ENCODE results near the gene PCGF3. TPM values are rescaled to one million over a fixed set of nuclear protein-coding genes. Genes with fewer than 3 reads are reported as not detected.
"Not testable (repeated sequence)": the region's sequence is repeated elsewhere in the genome, so short reads cannot be mapped to it uniquely, and the experiment has no call there.

The PCGF3 gene
- total RNA-seq, 4 donors from 2014 or later: 56.5 to 256 (median 97.2) TPM

DNA sequence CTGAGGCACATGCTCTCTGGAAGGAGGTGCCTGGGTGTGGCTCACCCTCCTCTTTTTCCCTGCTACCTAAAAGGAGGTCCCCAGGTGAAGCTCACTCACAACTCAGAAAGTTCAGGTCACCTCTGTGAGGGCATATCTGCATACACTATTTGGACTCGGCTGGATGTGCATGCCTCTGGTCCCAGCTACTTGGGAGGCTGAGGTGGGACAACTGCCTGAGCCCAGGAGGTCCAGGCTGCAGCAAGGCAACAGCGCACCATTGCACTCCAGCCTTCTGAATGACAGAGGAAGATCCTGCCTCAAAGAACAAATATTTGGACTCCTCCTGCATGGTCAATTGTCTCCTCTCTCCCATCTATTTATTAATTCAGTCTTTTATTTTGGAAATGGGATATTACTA is 73.9 kb downstream of the PCGF3 start:
- TF ChIP-seq EP300 (IDR thresholded peaks at IDR 0.05; ENCODE audit: low read depth) (no peak), POLR2A (IDR thresholded peaks at IDR 0.05) (no peak), POLR2AphosphoS5 (IDR thresholded peaks at IDR 0.05) (no peak)
- TF ChIP-seq, protein P1, sequence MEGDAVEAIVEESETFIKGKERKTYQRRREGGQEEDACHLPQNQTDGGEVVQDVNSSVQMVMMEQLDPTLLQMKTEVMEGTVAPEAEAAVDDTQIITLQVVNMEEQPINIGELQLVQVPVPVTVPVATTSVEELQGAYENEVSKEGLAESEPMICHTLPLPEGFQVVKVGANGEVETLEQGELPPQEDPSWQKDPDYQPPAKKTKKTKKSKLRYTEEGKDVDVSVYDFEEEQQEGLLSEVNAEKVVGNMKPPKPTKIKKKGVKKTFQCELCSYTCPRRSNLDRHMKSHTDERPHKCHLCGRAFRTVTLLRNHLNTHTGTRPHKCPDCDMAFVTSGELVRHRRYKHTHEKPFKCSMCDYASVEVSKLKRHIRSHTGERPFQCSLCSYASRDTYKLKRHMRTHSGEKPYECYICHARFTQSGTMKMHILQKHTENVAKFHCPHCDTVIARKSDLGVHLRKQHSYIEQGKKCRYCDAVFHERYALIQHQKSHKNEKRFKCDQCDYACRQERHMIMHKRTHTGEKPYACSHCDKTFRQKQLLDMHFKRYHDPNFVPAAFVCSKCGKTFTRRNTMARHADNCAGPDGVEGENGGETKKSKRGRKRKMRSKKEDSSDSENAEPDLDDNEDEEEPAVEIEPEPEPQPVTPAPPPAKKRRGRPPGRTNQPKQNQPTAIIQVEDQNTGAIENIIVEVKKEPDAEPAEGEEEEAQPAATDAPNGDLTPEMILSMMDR (IDR thresholded peaks at IDR 0.05): no peak
- H3K4me1 ChIP-seq: peaks cover 14 to 44% (median 22%) of the 10 kb centered on the region in 4 donors
- in situ Hi-C loops (cut with MboI; ENCODE audit: low pct_ligation_motif_present in 1 of 4, low pct_unique_long_range_greater_than_20kb in 1 of 4, low sequenced_read_pairs in 3 of 4): no loop called here
- 100% methylated on average over 2 of the region's 2 CpGs; no CpG with 5 or more reads in 1 of the 2 donors for WGBS, 2 donors (ENCODE audit: low coverage in 1 of 2)
- H3K27ac ChIP-seq: no peak overlapping the region
- no peak overlapping the region for H3K4me3 ChIP-seq
- no peak for DNase-seq
- intact Hi-C loops (cut with DNase I; ENCODE audit: low total_unique reads): no loop called here
- peaks cover 3% of the 10 kb centered on the region for H3K27me3 ChIP-seq
- H3K9me3 ChIP-seq: no peaks in the 10 kb centered on the region
- peaks cover 0 to 13% (median 4%) of the 10 kb centered on the region in 4 donors for H3K36me3 ChIP-seq

DNA sequence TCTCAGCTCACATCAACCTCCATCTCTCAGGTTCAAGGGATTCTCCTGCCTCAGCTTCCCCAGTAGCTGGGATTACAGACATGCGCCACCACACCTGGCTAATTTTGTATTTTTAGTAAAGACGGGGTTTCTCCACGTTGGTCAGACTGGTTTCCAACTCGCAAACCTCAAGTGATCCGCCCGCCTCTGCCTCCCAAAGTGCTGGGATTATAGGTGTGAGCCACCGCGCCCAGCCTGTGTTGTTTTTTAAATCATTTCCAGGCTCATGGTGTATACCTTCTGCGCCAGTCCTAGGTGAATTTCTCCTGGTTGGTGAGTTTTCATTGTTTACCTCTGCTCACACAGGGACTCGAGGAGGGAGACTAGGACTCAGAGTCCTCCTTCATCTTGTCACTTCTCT is 74.6 kb downstream of the PCGF3 start:
- Histone ChIP-seq H3K27ac (peak overlapping the region in 3 of 4 donors; percentile 86 to 95 (median 90)), H3K36me3 (peaks cover 0 to 11% (median 4%) of the 10 kb centered on the region in 4 donors), H3K27me3 (peaks cover 10% of the 10 kb centered on the region), H3K4me3 (peak overlapping the region in 3 of 4 donors; percentile 71 to 91 (median 87)), H3K4me1 (peaks cover 10 to 40% (median 24%) of the 10 kb centered on the region in 4 donors)
- DNase-seq; H3K9me3 ChIP-seq; in situ Hi-C loops (cut with MboI; ENCODE audit: low pct_ligation_motif_present in 1 of 4, low pct_unique_long_range_greater_than_20kb in 1 of 4, low sequenced_read_pairs in 3 of 4); intact Hi-C loops (cut with DNase I; ENCODE audit: low total_unique reads): not testable (repeated sequence)
- 69% methylated on average over 10 of the region's 10 CpGs; no CpG with 5 or more reads in 1 of the 2 donors for WGBS, 2 donors (ENCODE audit: low coverage in 1 of 2)

DNA sequence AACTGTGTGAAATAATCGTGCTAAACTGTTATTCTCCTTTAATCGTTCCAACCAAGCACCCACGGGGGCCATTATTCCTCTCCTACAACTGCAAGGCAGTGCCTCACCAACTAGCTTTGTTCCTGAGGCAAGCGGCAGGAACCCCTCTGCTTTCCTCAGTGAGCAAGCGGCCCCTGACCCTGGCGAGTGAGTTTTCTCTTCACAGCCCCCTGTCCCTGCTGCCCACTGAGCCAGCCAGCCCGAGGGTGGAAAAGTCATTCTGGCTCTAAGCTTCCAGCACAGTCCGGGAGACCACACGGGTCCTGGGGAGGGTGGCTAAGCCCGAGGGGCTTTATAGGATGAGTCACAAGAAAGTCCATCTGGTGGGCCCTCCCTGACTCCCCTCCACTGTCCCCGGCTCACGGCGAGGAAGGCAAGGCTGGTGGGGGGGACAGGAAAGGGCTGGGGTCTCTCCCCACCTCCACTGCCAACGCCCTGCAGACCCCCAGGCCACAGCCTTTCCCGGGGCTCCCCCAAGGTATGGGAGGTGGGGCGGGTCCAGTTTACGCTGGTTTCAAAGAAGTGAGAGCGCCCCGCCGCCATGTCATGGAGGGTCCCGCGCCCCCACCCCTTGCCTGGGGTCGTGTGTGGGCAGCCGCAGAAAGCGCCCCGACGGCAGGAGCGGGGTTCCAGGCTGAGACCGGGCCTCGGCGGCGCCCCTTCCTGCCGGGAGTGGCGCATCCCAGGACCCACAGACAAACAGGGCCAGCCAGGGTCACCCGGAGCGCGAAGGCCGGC is 75.3 kb downstream of the PCGF3 start:
- in situ Hi-C loops (cut with MboI; ENCODE audit: low pct_ligation_motif_present in 1 of 4, low pct_unique_long_range_greater_than_20kb in 1 of 4, low sequenced_read_pairs in 3 of 4) (no loop called here), intact Hi-C loops (cut with DNase I; ENCODE audit: low total_unique reads) (no loop called here)
- no peak for TF ChIP-seq POLR2A (IDR thresholded peaks at IDR 0.05)
- TF ChIP-seq, protein P1 (IDR thresholded peaks at IDR 0.05): no peak
- no peak for TF ChIP-seq EP300 (IDR thresholded peaks at IDR 0.05; ENCODE audit: low read depth)
- no peak for TF ChIP-seq POLR2AphosphoS5 (IDR thresholded peaks at IDR 0.05)
- Histone ChIP-seq H3K27ac (peak overlapping the region; percentile 86 to 95 (median 92)), H3K9me3 (no peaks in the 10 kb centered on the region), H3K27me3 (peaks cover 17% of the 10 kb centered on the region), H3K4me1 (peaks cover 15 to 47% (median 30%) of the 10 kb centered on the region in 4 donors), H3K4me3 (peak overlapping the region; percentile 71 to 100 (median 89)), H3K36me3 (peaks cover 0 to 9% (median 4%) of the 10 kb centered on the region in 4 donors)
- 8 to 9% methylated on average over 4 to 12 of the region's 38 CpGs for WGBS, 2 donors (ENCODE audit: low coverage in 1 of 2)
- no peak for DNase-seq

GRCh38 chr4:781493-782216 is 76.0 kb downstream of the PCGF3 start:
- Histone ChIP-seq H3K4me3 (peak overlapping the region; percentile 71 to 100 (median 89)), H3K9me3 (no peaks in the 10 kb centered on the region), H3K36me3 (peaks cover 0 to 8% (median 3%) of the 10 kb centered on the region in 4 donors), H3K27ac (peak overlapping the region; percentile 90 to 95 (median 92)), H3K4me1 (peaks cover 22 to 54% (median 38%) of the 10 kb centered on the region in 4 donors), H3K27me3 (peaks cover 24% of the 10 kb centered on the region)
- 0% methylated on average over 9 of the region's 57 CpGs; no CpG with 5 or more reads in 1 of the 2 donors for WGBS, 2 donors (ENCODE audit: low coverage in 1 of 2)
- DNase-seq: peak; percentile 99
- TF ChIP-seq, protein P1 (IDR thresholded peaks at IDR 0.05): peak in 1 of 5 experiments; percentile 20
- TF ChIP-seq POLR2AphosphoS5 (IDR thresholded peaks at IDR 0.05) (peak; percentile 97 to 99 (median 99)), EP300 (IDR thresholded peaks at IDR 0.05; ENCODE audit: low read depth) (no peak), POLR2A (IDR thresholded peaks at IDR 0.05) (peak; percentile 93)
- in situ Hi-C loops (cut with MboI; ENCODE audit: low pct_ligation_motif_present in 1 of 4, low pct_unique_long_range_greater_than_20kb in 1 of 4, low sequenced_read_pairs in 3 of 4): no loop called here
- intact Hi-C loops (cut with DNase I; ENCODE audit: low total_unique reads): no loop called here

Data from transverse colon (tissue), 4 donors.